GM12891 (cell line): Measurements from ENCODE around the gene SERPINB1.

Experiments
- DNase-seq: peaks from one replicate; pipeline ENCODE4 v3.0.0; 2011; ENCODE audit warnings: low spot score; ENCODE audit not compliant: insufficient read length
- FAIRE-seq: peaks from 2 replicates; lab custom pipeline; 2011; peaks lifted over from hg19 to GRCh38; lab: Jason Lieb, UNC
- PAX5 ChIP-seq: IDR thresholded peaks from 2 replicates; pipeline ENCODE4 v1.6.1; 2011; ENCODE audit warnings: low read length, moderate library complexity, mild to moderate bottlenecking; ENCODE audit not compliant: insufficient read depth, severe bottlenecking
- POLR2A ChIP-seq: IDR thresholded peaks from 2 replicates; pipeline ENCODE4 v1.6.1; 2011; ENCODE audit warnings: low read depth, low read length, control low read depth
- POLR2AphosphoS5 ChIP-seq: IDR thresholded peaks from 2 replicates; pipeline ENCODE4 v1.6.1; 2011; ENCODE audit warnings: low read depth, low read length, control low read depth
- POU2F2 ChIP-seq: IDR thresholded peaks from 2 replicates; pipeline ENCODE4 v1.6.1; 2011; ENCODE audit warnings: low read depth, mild to moderate bottlenecking, control low read depth, low read length, moderate library complexity
- SPI1 ChIP-seq: IDR thresholded peaks from 2 replicates; pipeline ENCODE4 v1.6.1; 2011; ENCODE audit warnings: low read depth, low read length, control low read depth
- TAF1 ChIP-seq: IDR thresholded peaks from 2 replicates; pipeline ENCODE4 v1.6.1; 2011; ENCODE audit warnings: low read depth, low read length, control low read depth

Gene SERPINB1

DNA sequence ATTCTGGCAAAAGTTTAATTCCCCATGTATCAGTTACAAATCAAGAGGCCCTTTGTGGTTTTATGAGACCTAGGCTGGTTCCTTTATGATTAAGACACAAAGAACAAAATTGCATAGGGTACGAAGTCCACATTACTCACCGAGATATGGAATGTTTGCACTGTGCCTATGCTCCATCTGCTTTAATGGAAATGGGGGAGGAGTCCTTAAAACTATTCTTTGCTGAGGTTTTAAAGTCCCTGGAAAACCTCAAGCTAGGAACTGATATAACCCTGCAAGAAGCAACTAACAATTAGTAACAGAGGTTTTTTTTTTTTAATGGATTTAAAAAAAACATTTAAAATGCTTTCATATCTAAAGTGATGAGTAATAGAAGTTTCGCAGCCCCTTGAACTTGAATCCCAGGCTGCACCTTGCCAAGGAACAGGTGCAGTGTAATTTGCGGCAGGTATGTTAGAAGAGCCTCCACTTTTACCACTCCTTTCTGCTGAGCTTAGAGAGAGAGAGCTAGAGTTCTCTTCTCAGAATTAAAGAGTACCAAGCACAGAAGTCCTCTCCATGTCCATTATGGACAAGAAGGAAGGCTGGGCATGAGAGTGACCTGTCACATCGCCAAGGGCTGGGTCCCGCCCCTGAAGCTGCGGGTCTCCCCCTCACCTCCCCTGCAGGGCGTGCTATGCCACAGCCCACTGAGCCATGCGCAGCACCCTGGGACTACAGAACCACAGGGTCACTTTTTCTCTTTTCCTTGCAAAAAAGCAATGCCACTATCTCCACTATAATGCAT lies 2.3 kb downstream of the SERPINB1 start:
- DNase-seq (no peak), FAIRE-seq (no peak)
- no peak for TF ChIP-seq TAF1
- TF ChIP-seq POLR2AphosphoS5 = no peak
- TF ChIP-seq POU2F2 = no peak
- no peak for TF ChIP-seq POLR2A
- TF ChIP-seq SPI1 = no peak
- no peak for TF ChIP-seq PAX5

DNA sequence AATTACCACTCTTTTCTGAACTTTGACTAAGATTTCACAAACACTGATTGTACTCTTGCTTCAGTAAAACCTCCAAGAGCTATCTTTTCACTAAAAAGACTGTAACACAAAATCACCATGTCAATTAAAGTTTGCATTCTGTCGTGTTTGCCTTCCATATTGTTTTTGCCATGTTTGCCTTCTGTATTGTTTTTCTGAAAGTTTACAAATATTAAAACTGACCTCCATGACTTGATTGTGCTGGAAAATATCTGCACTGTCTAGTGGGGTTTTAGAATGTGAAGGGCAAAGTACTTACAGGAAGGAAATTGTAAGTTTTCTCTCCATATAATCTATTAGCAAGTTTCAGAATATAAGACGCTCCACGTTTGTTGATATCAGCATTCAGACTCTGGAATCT lies 3.4 kb downstream of the SERPINB1 start:
- DNase-seq = no peak
- FAIRE-seq = no peak
- TF ChIP-seq POLR2A (no peak), POLR2AphosphoS5 (no peak)

DNA sequence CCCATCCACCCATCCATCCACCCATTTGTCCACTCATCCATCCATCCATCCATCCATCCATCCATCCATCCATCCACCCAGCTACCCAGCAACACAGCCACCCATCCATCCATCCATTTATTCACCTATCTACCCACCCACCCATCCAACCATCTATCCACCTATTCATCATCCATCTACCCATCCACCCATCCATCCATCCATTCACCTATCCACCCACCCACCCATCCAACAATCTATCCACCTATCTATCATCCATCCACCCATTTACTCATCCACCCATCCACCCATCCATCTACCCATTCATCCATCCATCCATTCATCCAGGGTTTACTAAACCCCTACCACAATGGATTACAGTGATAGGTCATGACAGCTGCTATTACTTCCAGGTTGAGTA lies 7.4 kb downstream of the SERPINB1 start:
- no peak for FAIRE-seq
- DNase-seq = no peak
- TF ChIP-seq PAX5 = no peak
- TF ChIP-seq TAF1 = no peak
- TF ChIP-seq SPI1 = no peak
- TF ChIP-seq POLR2AphosphoS5 = no peak
- TF ChIP-seq POU2F2 = no peak
- TF ChIP-seq POLR2A = no peak

- FAIRE-seq (no peak), DNase-seq (no peak)
- TF ChIP-seq PAX5 (no peak), POU2F2 (no peak), TAF1 (no peak), SPI1 (no peak), POLR2A (no peak), POLR2AphosphoS5 (no peak)
Observed at GRCh38 chr6:2831392-2831791, 10.3 kb downstream of the SERPINB1 start.

DNA sequence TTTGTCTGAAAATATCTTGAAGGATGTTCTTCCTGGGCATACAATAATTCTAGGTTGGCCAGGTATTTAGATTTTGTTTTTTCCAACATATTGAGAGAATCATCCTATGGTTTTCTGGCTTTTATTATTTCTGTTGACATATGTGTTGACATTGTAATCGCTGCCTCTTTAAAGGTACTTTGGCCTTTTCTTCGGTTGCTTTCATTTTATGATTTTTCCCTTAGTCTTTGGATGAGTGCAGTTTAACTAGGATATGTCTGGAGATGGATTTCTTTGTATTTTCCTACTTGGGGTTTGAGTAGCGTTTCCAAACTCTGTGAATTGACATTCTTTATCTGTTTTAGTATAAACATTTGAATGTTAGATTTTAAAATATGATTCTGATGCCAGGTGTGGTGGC lies 11.5 kb downstream of the SERPINB1 start:
- TF ChIP-seq PAX5 (no peak), POLR2AphosphoS5 (no peak), TAF1 (no peak), SPI1 (no peak)
- FAIRE-seq (no peak), DNase-seq (no peak)

GRCh38 chr6:2829253-2829652 lies 12.4 kb downstream of the SERPINB1 start:
- DNase-seq = no peak
- FAIRE-seq = no peak
- TF ChIP-seq POU2F2 = no peak
- no peak for TF ChIP-seq POLR2AphosphoS5
- no peak for TF ChIP-seq POLR2A
- no peak for TF ChIP-seq PAX5
- TF ChIP-seq TAF1 = no peak
- no peak for TF ChIP-seq SPI1

DNA sequence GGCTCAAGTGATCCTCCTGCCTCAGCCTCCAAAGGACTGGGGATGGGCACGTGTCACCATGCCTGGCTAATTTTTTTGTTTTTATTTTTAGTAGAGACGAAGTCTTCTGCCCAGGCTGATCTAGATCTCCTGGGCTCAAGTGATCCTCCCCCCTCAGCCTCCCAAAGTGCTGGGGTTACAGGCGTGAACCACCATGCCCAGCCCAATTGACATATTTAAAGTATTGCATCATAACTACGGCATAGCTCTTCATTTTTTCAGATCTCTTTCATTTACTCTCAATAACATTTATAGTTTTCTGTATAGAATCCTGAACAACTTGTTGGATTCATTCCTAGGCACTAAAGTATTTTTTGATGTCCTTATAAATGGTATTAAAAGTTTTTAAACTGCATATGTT lies 13.0 kb downstream of the SERPINB1 start:
- DNase-seq (no peak), FAIRE-seq (no peak)
- no peak for TF ChIP-seq PAX5
- TF ChIP-seq SPI1 = no peak
- TF ChIP-seq POLR2A = no peak
- TF ChIP-seq POLR2AphosphoS5 = no peak
- TF ChIP-seq TAF1 = no peak
- no peak for TF ChIP-seq POU2F2

DNA sequence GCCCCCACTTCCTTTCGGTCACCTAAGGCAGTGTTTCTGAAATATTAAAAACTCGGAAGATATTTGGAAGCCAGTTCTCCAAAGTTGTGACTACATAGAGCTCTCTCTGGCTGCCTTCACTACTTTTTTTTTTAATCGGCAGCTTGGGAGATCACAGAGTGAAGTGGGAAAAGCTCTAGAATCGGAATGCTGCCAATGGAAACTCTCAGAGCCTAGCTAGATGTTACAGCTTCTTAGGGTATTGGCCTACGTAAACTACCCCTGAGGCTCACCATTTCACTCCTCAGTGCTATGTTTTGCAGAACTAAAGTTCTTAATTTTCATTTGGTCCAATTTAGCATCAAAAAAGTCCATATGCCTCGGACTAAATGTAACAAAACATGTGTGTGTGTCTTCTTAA lies 14.5 kb downstream of the SERPINB1 start:
- no peak for FAIRE-seq
- DNase-seq = no peak
- TF ChIP-seq TAF1 = no peak
- TF ChIP-seq SPI1 = no peak
- TF ChIP-seq POU2F2 = no peak
- TF ChIP-seq POLR2A = no peak
- TF ChIP-seq PAX5 = no peak
- TF ChIP-seq POLR2AphosphoS5 = no peak

- TF ChIP-seq POLR2A (no peak), POLR2AphosphoS5 (no peak), TAF1 (no peak), SPI1 (no peak), PAX5 (no peak), POU2F2 (no peak)
- FAIRE-seq (no peak), DNase-seq (no peak)
Observed at GRCh38 chr6:2826131-2826530, 15.5 kb downstream of the SERPINB1 start.

DNA sequence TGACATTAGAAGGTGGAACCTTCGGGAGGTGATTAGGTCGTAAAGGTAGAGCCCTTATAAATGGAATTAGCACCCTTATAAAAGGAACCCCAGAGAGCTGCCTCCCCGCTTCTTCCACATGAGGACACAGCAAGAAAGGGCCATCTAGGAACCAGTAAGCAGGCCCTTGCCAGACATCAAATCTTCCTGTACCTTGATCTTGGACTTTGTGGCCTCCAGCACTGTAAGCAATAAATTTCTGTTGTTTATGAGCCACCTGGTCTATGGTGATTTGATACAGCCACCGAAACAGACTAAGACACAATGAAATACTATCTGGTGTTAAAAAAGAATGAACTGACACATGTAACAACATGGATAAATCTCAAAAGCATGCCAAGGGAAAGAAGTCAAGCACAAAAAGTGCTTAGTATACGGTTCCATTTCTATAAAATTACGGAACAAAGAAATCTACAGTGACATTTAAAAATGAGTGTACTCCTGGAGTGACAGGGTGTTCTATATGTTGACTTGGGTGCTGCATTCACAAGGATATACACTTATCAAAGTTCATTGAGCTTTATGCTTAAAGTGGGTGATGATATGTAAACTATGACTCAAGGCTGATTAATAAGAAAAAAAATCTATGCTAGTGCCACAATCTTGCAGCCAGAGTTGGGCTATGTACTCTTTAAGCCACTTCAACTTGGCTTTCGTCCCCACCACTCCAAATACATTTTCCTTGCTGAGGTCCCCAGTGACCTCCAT lies 18.4 kb downstream of the SERPINB1 start:
- FAIRE-seq = no peak
- no peak for DNase-seq
- TF ChIP-seq POLR2AphosphoS5 = no peak
- no peak for TF ChIP-seq PAX5
- TF ChIP-seq TAF1 = no peak
- no peak for TF ChIP-seq POU2F2
- TF ChIP-seq SPI1 = no peak
- TF ChIP-seq POLR2A = no peak
